HepG2 (cell line): ENCODE data around the gene BANK1. TPM values are rescaled to one million over a fixed set of nuclear protein-coding genes. Genes with fewer than 3 reads are reported as not detected.

ENCODE experiments used
- ATAC-seq: fragments of 200-7000 bp; cut with Tn5 transposase; 3 replicates; pipeline ENCODE4 v1.9.1; 2020; ENCODE audit warnings: mild to moderate bottlenecking, moderate library complexity
- BruUV-seq: library from RNA; stranded (reverse); fragments of 400-500 nt; replicated peaks from 2 replicates; lab custom pipeline; 2021; lab: Mats Ljungman, UMichigan
- CTCF ChIA-PET: fragments of 300-600 bp; formaldehyde crosslinking; extraction: SDS; loops from one replicate; lab custom pipeline; 2021; ENCODE audit warnings: low total read pairs, inconsistent platforms, low intra/inter-chr PET ratio; lab: Yijun Ruan, JAX
- POLR2A ChIA-PET: fragments of 350-600 bp; sonication (Branson Sonifier 250); formaldehyde crosslinking; loops from one replicate; lab custom pipeline; 2020; ENCODE audit warnings: antibody characterized with exemption, inconsistent platforms; lab: Yijun Ruan, JAX
- DNase-seq: peaks from one replicate; pipeline ENCODE4 v3.0.0-alpha.2; 2015; ENCODE audit warnings: low spot score
- FAIRE-seq: peaks from 3 replicates; lab custom pipeline; 2011; peaks lifted over from hg19 to GRCh38; lab: Jason Lieb, UNC
- H2AFZ ChIP-seq: one replicate; pipeline ENCODE4 v1.6.1; 2011; ENCODE audit warnings: low read length, inconsistent platforms
- H3K27ac ChIP-seq: fragments of 300-600 bp; 3 replicates; pipeline ENCODE4 v1.8.0; 2011; ENCODE audit warnings: mixed run types, mild to moderate bottlenecking, mixed read lengths, low read length, inconsistent platforms; ENCODE audit not compliant: insufficient read depth; ENCODE audit errors: extremely low read length
- H3K27me3 ChIP-seq, 2 experiments: fragments of 200-600 bp in 1 of 2; 2 replicates in 1 of 2; 3 replicates in 1 of 2; pipeline versions ENCODE4 v1.6.0 to v1.8.0; 2011; ENCODE audit warnings: low read length in 2 of 2, mild to moderate bottlenecking in 2 of 2, moderate library complexity in 2 of 2, inconsistent platforms in 1 of 2; ENCODE audit not compliant: insufficient read depth in 2 of 2, control insufficient read depth in 1 of 2
- H3K36me3 ChIP-seq, 2 experiments: fragments of 200-600 bp in 1 of 2; replicated peaks in 1 of 2; 2 replicates in 1 of 2; 3 replicates in 1 of 2; pipeline versions ENCODE4 v1.5.1 to v1.8.0; 2011; ENCODE audit warnings: low read length in 2 of 2, inconsistent platforms in 1 of 2; ENCODE audit not compliant: insufficient read depth in 2 of 2, control insufficient read depth in 1 of 2
- H3K4me1 ChIP-seq: 2 replicates; pipeline ENCODE4 v1.5.1; 2012; ENCODE audit warnings: low read length, inconsistent platforms; ENCODE audit not compliant: insufficient read depth
- H3K4me2 ChIP-seq: 2 replicates; pipeline ENCODE4 v1.6.0; 2011; ENCODE audit warnings: low read depth, low read length, inconsistent platforms
- H3K4me3 ChIP-seq, 3 experiments: fragments of 200-600 bp in 1 of 3; sonication (generic), shearing (Covaris generic) in 1 of 3; replicated peaks in 1 of 3; 2 replicates each; pipeline ENCODE4 v1.5.1; 2011 to 2016; ENCODE audit warnings: low read length in 3 of 3, inconsistent platforms in 2 of 3, low read depth in 2 of 3, mild to moderate bottlenecking in 2 of 3, control low read depth in 1 of 3, mixed read lengths in 1 of 3; ENCODE audit not compliant: insufficient read depth in 1 of 3
- H3K79me2 ChIP-seq: one replicate; pipeline ENCODE4 v1.6.1; 2011; ENCODE audit warnings: low read length, inconsistent platforms; ENCODE audit not compliant: insufficient read depth
- H3K9ac ChIP-seq: 2 replicates; pipeline ENCODE4 v1.6.0; 2011; ENCODE audit warnings: mild to moderate bottlenecking, low read depth, low read length, inconsistent platforms; ENCODE audit not compliant: insufficient read depth
- H3K9me3 ChIP-seq: 2 replicates; pipeline ENCODE4 v1.5.1; 2012; ENCODE audit warnings: mild to moderate bottlenecking, low read length
- H4K20me1 ChIP-seq: 2 replicates; pipeline ENCODE4 v1.6.0; 2011; ENCODE audit warnings: inconsistent platforms, mild to moderate bottlenecking, low read length, moderate library complexity; ENCODE audit not compliant: insufficient read depth
- CBX5 ChIP-seq: sonication (generic); formaldehyde crosslinking; IDR thresholded peaks from 2 replicates; pipeline ENCODE4 v1.4.0; 2020; ENCODE audit warnings: missing genetic modification reagents, borderline replicate concordance
- CEBPB ChIP-seq: IDR thresholded peaks from 2 replicates; pipeline ENCODE4 v1.6.1; 2011; ENCODE audit warnings: low read depth, low read length, improper control_type of control experiment, borderline replicate concordance
- EP300 ChIP-seq, 3 experiments: sonication (generic) in 1 of 3; formaldehyde crosslinking in 1 of 3; IDR thresholded peaks; 2 replicates each; pipeline versions ENCODE4 v1.5.1 to v1.6.1; 2011 to 2020; ENCODE audit warnings: low read depth in 2 of 3, low read length in 2 of 3, borderline replicate concordance in 1 of 3, improper control_type of control experiment in 1 of 3, mild to moderate bottlenecking in 1 of 3, missing genetic modification reagents in 1 of 3, moderate library complexity in 1 of 3
- KMT2A ChIP-seq: sonication (generic); formaldehyde crosslinking; IDR thresholded peaks from 2 replicates; pipeline ENCODE4 v1.4.0; 2020; ENCODE audit warnings: missing genetic modification reagents
- NFYB ChIP-seq: sonication (generic); formaldehyde crosslinking; IDR thresholded peaks from 2 replicates; pipeline ENCODE4 v1.4.0; 2020; ENCODE audit warnings: missing genetic modification reagents
- TCF7 ChIP-seq: sonication (generic); IDR thresholded peaks from 2 replicates; pipeline ENCODE4 v1.6.1; 2016; ENCODE audit warnings: antibody characterized with exemption, low read depth
- TOPORS ChIP-seq: sonication (generic); formaldehyde crosslinking; IDR thresholded peaks from 2 replicates; pipeline ENCODE4 v1.8.0; 2023; ENCODE audit warnings: mild to moderate bottlenecking, missing genetic modification reagents
- ZBTB42 ChIP-seq: sonication (generic); formaldehyde crosslinking; IDR thresholded peaks from 2 replicates; pipeline ENCODE4 v1.5.0; 2020; ENCODE audit warnings: mild to moderate bottlenecking, missing genetic modification reagents
- ZNF234 ChIP-seq: sonication (generic); formaldehyde crosslinking; conservative IDR thresholded peaks from 2 replicates; pipeline ENCODE4 v1.5.1; 2020; ENCODE audit warnings: mild to moderate bottlenecking, missing genetic modification reagents
- WGBS: methylation state at CpG from one replicate; pipeline ENCODE4 v1.1.6; 2017; ENCODE audit warnings: low lambda C conversion rate; 5-methylcytosine and 5-hydroxymethylcytosine counted together
- in situ Hi-C: cut with HindIII; loops from 2 replicates; pipeline ENCODE4 v1.10.0; 2017; ENCODE audit warnings: low pct_unique_long_range_greater_than_20kb; ENCODE audit not compliant: extremely low pct_ligation_motif_present
- intact Hi-C: fragments of 100-400 bp; cut with micrococcal nuclease; formaldehyde crosslinking; loops from one replicate; pipeline ENCODE4 v1.10.0; 2022; ENCODE audit not compliant: unreplicated experiment
- polyA plus RNA-seq, 8 experiments: library from polyadenylated mRNA; depleted of rRNA in 3 of 8; stranded (reverse) in 7 of 8; unstranded in 1 of 8; fragments of >200 nt; fragmentation: Illumina TruSeq in 4 of 8; extraction: Trizol in 4 of 8; gene quantifications; 2 replicates each; pipeline versions ENCODE4 v1.2.1 to v1.2.3, GENCODE V29; 2011 to 2016; ENCODE audit warnings: low read depth in 4 of 8, missing spikeins in 1 of 8, mixed read lengths in 1 of 8; ENCODE audit not compliant: insufficient read depth in 1 of 8
- total RNA-seq, 5 experiments: library from RNA; depleted of rRNA; stranded (reverse); fragments of >200 nt; fragmentation: Illumina TruSeq; extraction: Trizol; gene quantifications; 2 replicates each; pipeline ENCODE4 v1.2.3, GENCODE V29; 2016; ENCODE audit warnings: low read depth in 1 of 5
- TF ChIP-seq, protein P1 (sequence below): sonication (generic); formaldehyde crosslinking; IDR thresholded peaks from 2 replicates; pipeline ENCODE4 v1.5.0; 2020; ENCODE audit warnings: mild to moderate bottlenecking, missing genetic modification reagents
- TF ChIP-seq, protein P2 (sequence below): sonication (generic); formaldehyde crosslinking; IDR thresholded peaks from 2 replicates; pipeline ENCODE4 v1.9.0; 2021; ENCODE audit warnings: missing genetic modification reagents, borderline replicate concordance
- TF ChIP-seq, protein P3 (sequence below): IDR thresholded peaks from 2 replicates; pipeline ENCODE4 v1.6.1; 2016; ENCODE audit warnings: mild to moderate bottlenecking, missing biosample characterization, missing genetic modification reagents
- TF ChIP-seq, protein P4 (sequence below): sonication (generic); formaldehyde crosslinking; IDR thresholded peaks from 2 replicates; pipeline ENCODE4 v1.5.1; 2020; ENCODE audit warnings: mild to moderate bottlenecking, missing genetic modification reagents, borderline replicate concordance

BANK1 gene
- total and polyA plus RNA-seq, 2 of the 13 experiments (the other 11 are each of a cell fraction or from before 2014, with no cell fraction given), result 0.15 TPM; not detected in 1

DNA sequence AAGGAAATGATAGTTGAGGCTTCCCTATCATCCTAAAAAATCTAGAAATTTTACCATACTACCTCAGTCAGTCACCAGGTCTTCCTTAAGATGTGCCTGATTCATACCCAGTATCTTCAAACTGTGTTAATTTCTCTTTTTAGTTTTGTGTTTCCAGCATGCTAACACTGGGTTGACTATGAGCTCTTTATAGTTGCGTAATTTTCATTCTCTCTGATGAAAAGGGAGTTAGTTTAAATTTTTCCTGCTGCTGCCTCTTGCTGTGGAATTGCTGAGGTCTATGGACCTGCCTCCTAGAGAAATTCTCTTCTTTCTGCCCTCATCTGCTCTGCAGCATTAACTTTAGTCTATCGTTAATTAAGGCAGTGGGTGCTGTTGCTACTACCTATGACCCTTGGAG is 66.6 kb downstream of the BANK1 start:
- Histone ChIP-seq H2AFZ (no peak overlapping the region), H3K4me2 (no peak overlapping the region), H3K79me2 (no peaks in the 10 kb centered on the region), H3K9ac (no peak overlapping the region), H3K4me3 (no peak overlapping the region), H3K9me3 (no peaks in the 10 kb centered on the region), H4K20me1 (no peaks in the 10 kb centered on the region), H3K36me3 (no peaks in the 10 kb centered on the region), H3K27me3 (no peaks in the 10 kb centered on the region), H3K27ac (no peak overlapping the region), H3K4me1 (no peaks in the 10 kb centered on the region)
- DNase-seq (no peak), FAIRE-seq (no peak), ATAC-seq (no peak)
- in situ Hi-C loops, result no loop called here
- intact Hi-C loops, result no loop called here
- no TSS peak for BruUV-seq
- ChIA-PET CTCF (no interaction called here), POLR2A (no interaction called here)
- TF ChIP-seq CBX5 (CRISPR knock-in tag) (no peak), CEBPB (peak; percentile 45; the same call in 1 of the 2 replicates)
- WGBS, result 3% methylated on average over 2 of the region's 2 CpGs

DNA sequence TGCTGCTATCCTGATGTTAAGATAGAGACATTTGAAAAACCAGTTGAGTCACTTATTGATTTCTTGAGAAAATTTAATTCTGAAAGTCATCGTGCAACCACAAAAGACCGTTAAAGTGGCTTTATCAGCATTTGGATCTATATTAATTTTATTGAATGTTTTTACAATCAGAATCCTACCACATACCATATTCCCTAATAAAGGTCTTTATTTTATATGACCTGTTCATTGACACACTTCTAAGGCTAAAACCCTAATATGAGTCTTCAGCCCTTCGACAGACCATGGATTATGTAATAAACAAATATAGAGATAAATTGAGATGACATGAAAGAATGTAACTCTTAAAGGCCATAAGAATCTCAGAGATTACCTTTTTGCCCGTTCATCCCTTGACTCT is 68.1 kb downstream of the BANK1 start:
- Histone ChIP-seq H3K9me3 (no peaks in the 10 kb centered on the region), H3K4me2 (no peak overlapping the region), H4K20me1 (no peaks in the 10 kb centered on the region), H3K79me2 (no peaks in the 10 kb centered on the region), H2AFZ (no peak overlapping the region), H3K9ac (no peak overlapping the region), H3K27me3 (no peaks in the 10 kb centered on the region), H3K36me3 (no peaks in the 10 kb centered on the region), H3K27ac (no peak overlapping the region), H3K4me1 (no peaks in the 10 kb centered on the region), H3K4me3 (no peak overlapping the region)
- no TSS peak for BruUV-seq
- ChIA-PET CTCF (no interaction called here), POLR2A (no interaction called here)
- ATAC-seq (no peak), DNase-seq (no peak), FAIRE-seq (no peak)
- in situ Hi-C loops, result no loop called here
- 36% methylated on average over 4 of the region's 4 CpGs for WGBS
- intact Hi-C loops, result no loop called here
- TF ChIP-seq, protein P1, sequence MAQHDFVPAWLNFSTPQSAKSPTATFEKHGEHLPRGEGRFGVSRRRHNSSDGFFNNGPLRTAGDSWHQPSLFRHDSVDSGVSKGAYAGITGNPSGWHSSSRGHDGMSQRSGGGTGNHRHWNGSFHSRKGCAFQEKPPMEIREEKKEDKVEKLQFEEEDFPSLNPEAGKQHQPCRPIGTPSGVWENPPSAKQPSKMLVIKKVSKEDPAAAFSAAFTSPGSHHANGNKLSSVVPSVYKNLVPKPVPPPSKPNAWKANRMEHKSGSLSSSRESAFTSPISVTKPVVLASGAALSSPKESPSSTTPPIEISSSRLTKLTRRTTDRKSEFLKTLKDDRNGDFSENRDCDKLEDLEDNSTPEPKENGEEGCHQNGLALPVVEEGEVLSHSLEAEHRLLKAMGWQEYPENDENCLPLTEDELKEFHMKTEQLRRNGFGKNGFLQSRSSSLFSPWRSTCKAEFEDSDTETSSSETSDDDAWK, result no peak
- TF ChIP-seq TCF7, result no peak
- no peak for TF ChIP-seq ZBTB42
- TF ChIP-seq ZNF234 (CRISPR knock-in tag), result no peak
- TF ChIP-seq, protein P2, sequence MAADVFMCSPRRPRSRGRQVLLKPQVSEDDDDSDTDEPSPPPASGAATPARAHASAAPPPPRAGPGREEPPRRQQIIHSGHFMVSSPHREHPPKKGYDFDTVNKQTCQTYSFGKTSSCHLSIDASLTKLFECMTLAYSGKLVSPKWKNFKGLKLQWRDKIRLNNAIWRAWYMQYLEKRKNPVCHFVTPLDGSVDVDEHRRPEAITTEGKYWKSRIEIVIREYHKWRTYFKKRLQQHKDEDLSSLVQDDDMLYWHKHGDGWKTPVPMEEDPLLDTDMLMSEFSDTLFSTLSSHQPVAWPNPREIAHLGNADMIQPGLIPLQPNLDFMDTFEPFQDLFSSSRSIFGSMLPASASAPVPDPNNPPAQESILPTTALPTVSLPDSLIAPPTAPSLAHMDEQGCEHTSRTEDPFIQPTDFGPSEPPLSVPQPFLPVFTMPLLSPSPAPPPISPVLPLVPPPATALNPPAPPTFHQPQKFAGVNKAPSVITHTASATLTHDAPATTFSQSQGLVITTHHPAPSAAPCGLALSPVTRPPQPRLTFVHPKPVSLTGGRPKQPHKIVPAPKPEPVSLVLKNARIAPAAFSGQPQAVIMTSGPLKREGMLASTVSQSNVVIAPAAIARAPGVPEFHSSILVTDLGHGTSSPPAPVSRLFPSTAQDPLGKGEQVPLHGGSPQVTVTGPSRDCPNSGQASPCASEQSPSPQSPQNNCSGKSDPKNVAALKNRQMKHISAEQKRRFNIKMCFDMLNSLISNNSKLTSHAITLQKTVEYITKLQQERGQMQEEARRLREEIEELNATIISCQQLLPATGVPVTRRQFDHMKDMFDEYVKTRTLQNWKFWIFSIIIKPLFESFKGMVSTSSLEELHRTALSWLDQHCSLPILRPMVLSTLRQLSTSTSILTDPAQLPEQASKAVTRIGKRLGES (CRISPR knock-in tag), result no peak
- TF ChIP-seq, protein P3, sequence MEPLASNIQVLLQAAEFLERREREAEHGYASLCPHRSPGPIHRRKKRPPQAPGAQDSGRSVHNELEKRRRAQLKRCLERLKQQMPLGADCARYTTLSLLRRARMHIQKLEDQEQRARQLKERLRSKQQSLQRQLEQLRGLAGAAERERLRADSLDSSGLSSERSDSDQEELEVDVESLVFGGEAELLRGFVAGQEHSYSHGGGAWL (CRISPR knock-in tag), result no peak
- TF ChIP-seq, protein P4, sequence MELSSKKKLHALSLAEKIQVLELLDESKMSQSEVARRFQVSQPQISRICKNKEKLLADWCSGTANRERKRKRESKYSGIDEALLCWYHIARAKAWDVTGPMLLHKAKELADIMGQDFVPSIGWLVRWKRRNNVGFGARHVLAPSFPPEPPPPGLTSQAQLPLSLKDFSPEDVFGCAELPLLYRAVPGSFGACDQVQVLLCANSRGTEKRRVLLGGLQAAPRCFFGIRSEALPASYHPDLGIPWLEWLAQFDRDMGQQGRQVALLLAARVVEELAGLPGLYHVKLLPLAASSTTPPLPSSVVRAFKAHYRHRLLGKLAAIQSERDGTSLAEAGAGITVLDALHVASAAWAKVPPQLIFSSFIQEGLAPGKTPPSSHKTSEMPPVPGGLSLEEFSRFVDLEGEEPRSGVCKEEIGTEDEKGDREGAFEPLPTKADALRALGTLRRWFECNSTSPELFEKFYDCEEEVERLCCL, result no peak
- TF ChIP-seq TOPORS (CRISPR knock-in tag), result no peak
- no peak for TF ChIP-seq KMT2A (CRISPR knock-in tag)
- no peak for TF ChIP-seq NFYB (CRISPR knock-in tag)
- TF ChIP-seq EP300 (IDR thresholded peaks at IDR 0.05; ENCODE audit: low read depth in 2 of 2, low read length in 2 of 2), result no peak
- no peak for TF ChIP-seq EP300 (CRISPR knock-in tag; IDR thresholded peaks at IDR 0.05; ENCODE audit: borderline replicate concordance)
